ENCODE results near the gene EGFR. TPM values are rescaled to one million over a fixed set of nuclear protein-coding genes. Genes with fewer than 3 reads are reported as not detected.
A peak's percentile ranks its signal among the peaks of the same experiment; 100 is the strongest.

The EGFR gene
- total RNA-seq, 1 experiment from 2014 or later: 448 TPM

DNA sequence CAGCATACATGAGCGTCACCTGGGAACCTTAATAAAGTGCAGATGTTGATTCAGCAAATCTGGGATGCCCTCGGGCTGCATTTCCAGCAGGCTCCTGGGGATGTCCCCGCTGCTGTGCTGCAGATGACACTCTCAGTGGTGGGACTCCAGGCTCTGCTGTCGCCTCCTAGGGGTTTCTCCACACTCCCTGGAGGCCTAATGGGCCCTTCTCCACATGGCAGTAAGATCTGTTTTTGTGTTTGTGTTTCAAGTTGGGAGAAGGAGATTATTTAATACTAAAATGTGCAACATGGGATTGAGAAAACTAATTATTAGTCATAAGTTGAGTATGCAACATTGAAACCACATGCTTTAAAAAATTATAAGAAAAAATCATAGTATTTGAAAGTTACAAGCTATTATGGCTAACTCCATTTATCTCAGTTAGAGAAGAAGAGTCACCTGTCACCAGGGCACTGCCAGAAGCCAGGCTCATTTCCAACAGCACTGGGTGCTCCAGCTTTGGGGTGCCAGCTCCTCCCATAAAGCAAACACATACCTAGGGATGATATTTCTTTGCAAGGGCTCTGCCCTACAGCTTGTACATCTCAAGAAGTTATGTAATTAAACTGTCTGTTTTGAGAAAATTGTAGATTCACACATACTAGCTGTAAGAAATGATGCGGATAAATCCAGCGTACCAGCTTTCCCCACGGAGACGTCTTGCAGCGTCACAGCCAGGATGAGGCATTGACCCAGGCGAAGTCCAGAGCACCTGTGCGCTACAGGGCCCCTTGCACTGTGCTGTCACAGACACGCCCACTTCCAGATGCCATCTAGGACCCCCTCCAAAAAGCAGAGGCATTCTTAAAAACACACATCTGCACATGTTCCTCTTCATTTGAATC is 106.4 kb downstream of the EGFR start:
- Mint-ChIP-seq H3K9me3 (ENCODE audit: unreplicated experiment) (no peaks in the 10 kb centered on the region), H3K36me3 (ENCODE audit: insufficient read depth, unreplicated experiment) (peaks cover 70% of the 10 kb centered on the region), H3K4me1 (ENCODE audit: insufficient read depth, unreplicated experiment) (peaks cover 76% of the 10 kb centered on the region), H3K27ac (ENCODE audit: low read depth, unreplicated experiment) (no peak overlapping the region), H3K4me3 (ENCODE audit: unreplicated experiment) (no peak overlapping the region), H3K27me3 (ENCODE audit: insufficient read depth, unreplicated experiment) (no peaks in the 10 kb centered on the region)
- ChIA-PET POLR2A (interaction anchor here (0.7 to 6.5 kb wide), 3 partner anchors 7 to 15 kb away, joined by 3 to 30 read pairs (median 7); no protein-coding TSS in a partner anchor), CTCF (interaction anchor here (0.5 to 1.1 kb wide), 4 partner anchors 8 to 351 kb away, joined by 3 to 5 read pairs (median 4); no protein-coding TSS in a partner anchor)
- TF ChIP-seq, protein P1, sequence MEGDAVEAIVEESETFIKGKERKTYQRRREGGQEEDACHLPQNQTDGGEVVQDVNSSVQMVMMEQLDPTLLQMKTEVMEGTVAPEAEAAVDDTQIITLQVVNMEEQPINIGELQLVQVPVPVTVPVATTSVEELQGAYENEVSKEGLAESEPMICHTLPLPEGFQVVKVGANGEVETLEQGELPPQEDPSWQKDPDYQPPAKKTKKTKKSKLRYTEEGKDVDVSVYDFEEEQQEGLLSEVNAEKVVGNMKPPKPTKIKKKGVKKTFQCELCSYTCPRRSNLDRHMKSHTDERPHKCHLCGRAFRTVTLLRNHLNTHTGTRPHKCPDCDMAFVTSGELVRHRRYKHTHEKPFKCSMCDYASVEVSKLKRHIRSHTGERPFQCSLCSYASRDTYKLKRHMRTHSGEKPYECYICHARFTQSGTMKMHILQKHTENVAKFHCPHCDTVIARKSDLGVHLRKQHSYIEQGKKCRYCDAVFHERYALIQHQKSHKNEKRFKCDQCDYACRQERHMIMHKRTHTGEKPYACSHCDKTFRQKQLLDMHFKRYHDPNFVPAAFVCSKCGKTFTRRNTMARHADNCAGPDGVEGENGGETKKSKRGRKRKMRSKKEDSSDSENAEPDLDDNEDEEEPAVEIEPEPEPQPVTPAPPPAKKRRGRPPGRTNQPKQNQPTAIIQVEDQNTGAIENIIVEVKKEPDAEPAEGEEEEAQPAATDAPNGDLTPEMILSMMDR (IDR thresholded peaks at IDR 0.05; ENCODE audit: unreplicated experiment): no peak
- intact Hi-C loops (cut with micrococcal nuclease): no loop called here
- DNase-seq (ENCODE audit: unreplicated experiment): no peak
- no TSS peak for BruUV-seq (replicated peaks)

DNA sequence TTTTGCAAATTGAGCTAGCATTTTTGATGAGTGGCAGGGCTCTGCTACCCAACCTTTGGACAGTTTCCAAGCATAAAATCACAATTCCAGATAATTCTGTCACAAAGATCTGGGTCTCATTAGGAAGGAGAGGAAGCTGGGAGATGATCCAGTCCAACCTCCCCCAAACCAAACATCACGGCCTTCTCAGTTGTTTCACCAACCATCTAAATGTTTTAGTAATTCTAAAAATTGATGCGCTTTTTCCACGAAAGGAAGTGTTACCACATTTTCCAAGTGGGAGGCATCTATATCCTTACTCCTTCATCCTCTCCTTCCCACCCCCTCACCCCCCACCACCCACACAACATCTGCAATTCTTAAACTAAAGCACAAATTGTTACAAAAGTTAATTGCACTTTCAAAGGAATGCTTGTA is 108.3 kb downstream of the EGFR start:
- CTCF ChIA-PET: interaction anchor here (1.4 kb wide), 1 partner anchor 23 kb away, joined by 4 read pairs; no protein-coding TSS in a partner anchor
- Mint-ChIP-seq H3K9me3 (ENCODE audit: unreplicated experiment) (no peaks in the 10 kb centered on the region), H3K4me1 (ENCODE audit: insufficient read depth, unreplicated experiment) (peaks cover 62% of the 10 kb centered on the region), H3K4me3 (ENCODE audit: unreplicated experiment) (no peak overlapping the region), H3K36me3 (ENCODE audit: insufficient read depth, unreplicated experiment) (peaks cover 70% of the 10 kb centered on the region), H3K27ac (ENCODE audit: low read depth, unreplicated experiment) (peak overlapping the region; percentile 90), H3K27me3 (ENCODE audit: insufficient read depth, unreplicated experiment) (no peaks in the 10 kb centered on the region)
- intact Hi-C loops (cut with micrococcal nuclease): no loop called here
- POLR2A ChIA-PET: interaction anchor here (0.9 to 2.5 kb wide), 4 partner anchors 14 to 71 kb away, joined by 3 to 7 read pairs (median 4); no protein-coding TSS in a partner anchor
- TF ChIP-seq, protein P1 (IDR thresholded peaks at IDR 0.05; ENCODE audit: unreplicated experiment): no peak
- no peak for DNase-seq (ENCODE audit: unreplicated experiment)
- BruUV-seq (replicated peaks): no TSS peak

DNA sequence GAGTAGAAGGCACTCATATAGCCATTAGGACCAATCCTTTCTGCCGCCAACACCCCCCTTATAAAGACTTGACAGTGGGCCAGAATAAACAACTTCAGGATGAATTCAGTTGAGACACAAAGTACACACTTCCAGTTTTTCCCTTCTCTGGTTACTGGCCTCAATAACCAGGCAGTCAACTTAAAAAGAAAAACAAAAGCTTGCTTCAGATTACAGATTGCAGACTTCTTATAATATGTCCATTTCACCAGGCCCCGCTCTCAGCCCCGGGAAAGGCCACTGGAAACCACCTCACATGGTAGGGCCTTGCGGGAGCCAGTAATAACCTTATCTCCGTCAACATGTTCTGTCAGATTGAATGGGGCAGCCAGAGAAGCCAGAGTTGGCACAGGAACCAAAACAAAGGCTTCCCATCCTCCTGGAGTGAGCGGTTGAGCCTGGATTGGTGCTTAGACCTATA is 108.8 kb downstream of the EGFR start:
- H3K27ac Mint-ChIP-seq (ENCODE audit: low read depth, unreplicated experiment): peak overlapping the region; percentile 90
- H3K4me1 Mint-ChIP-seq (ENCODE audit: insufficient read depth, unreplicated experiment): peaks cover 62% of the 10 kb centered on the region
- CTCF ChIA-PET: interaction anchor here (0.7 to 1.1 kb wide), 2 partner anchors 15 to 18 kb away, joined by 3 read pairs; no protein-coding TSS in a partner anchor
- intact Hi-C loops (cut with micrococcal nuclease): no loop called here
- BruUV-seq (replicated peaks): no TSS peak
- H3K9me3 Mint-ChIP-seq (ENCODE audit: unreplicated experiment): no peaks in the 10 kb centered on the region
- no peaks in the 10 kb centered on the region for H3K27me3 Mint-ChIP-seq (ENCODE audit: insufficient read depth, unreplicated experiment)
- H3K4me3 Mint-ChIP-seq (ENCODE audit: unreplicated experiment): no peak overlapping the region
- POLR2A ChIA-PET: interaction anchor here (0.9 to 2.8 kb wide), 6 partner anchors 8 to 71 kb away, joined by 3 to 13 read pairs (median 4); no protein-coding TSS in a partner anchor
- DNase-seq (ENCODE audit: unreplicated experiment): peak; percentile 78
- TF ChIP-seq, protein P1 (IDR thresholded peaks at IDR 0.05; ENCODE audit: unreplicated experiment): no peak
- H3K36me3 Mint-ChIP-seq (ENCODE audit: insufficient read depth, unreplicated experiment): peaks cover 70% of the 10 kb centered on the region
